B cell (primary cell): Measurements from ENCODE around the gene MVB12A.

Source experiments
- CTCF ChIP-seq: fragments of 200-600 bp; IDR thresholded peaks from one replicate; pipeline ENCODE4 v1.8.0; 2022; ENCODE audit warnings: antibody characterized with exemption, mild to moderate bottlenecking
- EZH2 ChIP-seq: IDR thresholded peaks from 2 replicates; pipeline ENCODE4 v1.6.1; 2012; ENCODE audit warnings: borderline replicate concordance, low read depth, mild to moderate bottlenecking, moderate library complexity, low read length; ENCODE audit not compliant: insufficient read depth, poor library complexity, severe bottlenecking

- no peak for TF ChIP-seq CTCF
- no peak for TF ChIP-seq EZH2
These were observed 16.6 kb upstream of the MVB12A start for GRCh38 chr19:17402982-17403855.
